Neural cell (in vitro differentiated cells): ENCODE measurements around the gene C11orf86. TPM values are rescaled to one million over a fixed set of nuclear protein-coding genes. Genes with fewer than 3 reads are reported as not detected.
"Not testable (repeated sequence)": the region's sequence is repeated elsewhere in the genome, so short reads cannot be mapped to it uniquely, and the experiment has no call there.

Source experiments
- H2AFZ ChIP-seq: fragments of 200-600, 300-800 bp; sonication (generic), shearing (Covaris generic); 2 replicates; pipeline ENCODE4 v1.6.0; 2014; ENCODE audit warnings: low read depth, mild to moderate bottlenecking, antibody characterized with exemption, low read length, moderate library complexity
- H3F3A ChIP-seq: fragments of 200-600 bp; shearing (Covaris generic); 2 replicates; pipeline ENCODE4 v1.6.1; 2016; ENCODE audit warnings: mild to moderate bottlenecking, moderate library complexity, mixed read lengths, antibody characterized with exemption, low read length; ENCODE audit not compliant: insufficient read depth, poor library complexity, severe bottlenecking
- H3K27ac ChIP-seq: fragments of 200-600, 300-800 bp; sonication (generic), shearing (Covaris generic); 2 replicates; pipeline ENCODE4 v1.5.1; 2014; ENCODE audit warnings: mild to moderate bottlenecking, low read length, moderate library complexity
- H3K27me3 ChIP-seq: fragments of 300-800, 200-600 bp; sonication (generic), shearing (Covaris generic); 2 replicates; pipeline ENCODE4 v1.6.0; 2014; ENCODE audit warnings: mild to moderate bottlenecking, low read depth, low read length, moderate library complexity; ENCODE audit not compliant: insufficient read depth
- H3K36me3 ChIP-seq: fragments of 300-800, 200-600 bp; sonication (generic), shearing (Covaris generic); 2 replicates; pipeline ENCODE4 v1.5.1; 2014; ENCODE audit warnings: mild to moderate bottlenecking, antibody characterized with exemption, low read length, moderate library complexity; ENCODE audit not compliant: insufficient read depth
- H3K4me2 ChIP-seq: fragments of 300-800, 200-600 bp; sonication (generic), shearing (Covaris generic); 2 replicates; pipeline ENCODE4 v1.6.0; 2014; ENCODE audit warnings: mild to moderate bottlenecking, low read length
- H3K4me3 ChIP-seq: fragments of 300-800, 200-600 bp; sonication (generic), shearing (Covaris generic); 2 replicates; pipeline ENCODE4 v1.5.1; 2014; ENCODE audit warnings: mild to moderate bottlenecking, low read length, moderate library complexity
- H3K79me2 ChIP-seq: fragments of 200-600 bp; shearing (Covaris generic); replicated peaks from 2 replicates; pipeline ENCODE4 v1.6.0; 2014; ENCODE audit warnings: mild to moderate bottlenecking, low read length, moderate library complexity; ENCODE audit not compliant: insufficient read depth
- H3K9ac ChIP-seq: fragments of 300-800, 200-600 bp; sonication (generic), shearing (Covaris generic); 2 replicates; pipeline ENCODE4 v1.6.1; 2016; ENCODE audit warnings: mild to moderate bottlenecking, low read length, mixed read lengths
- H3K9me2 ChIP-seq: fragments of 200-600 bp; shearing (Covaris generic); 2 replicates; pipeline ENCODE4 v1.6.1; 2016; ENCODE audit warnings: mild to moderate bottlenecking, low read length, mixed read lengths; ENCODE audit not compliant: insufficient read depth
- H3K9me3 ChIP-seq: fragments of 200-600, 300-800 bp; sonication (generic), shearing (Covaris generic); 2 replicates; pipeline ENCODE4 v1.6.1; 2016; ENCODE audit warnings: mild to moderate bottlenecking, mixed run types, low read length, moderate library complexity, mixed read lengths
- H4K20me1 ChIP-seq: fragments of 200-600 bp; shearing (Covaris generic); 2 replicates; pipeline ENCODE4 v1.6.1; 2016; ENCODE audit warnings: mild to moderate bottlenecking, mixed run types; ENCODE audit not compliant: insufficient read depth
- EP300 ChIP-seq: fragments of 450-650 bp; conservative IDR thresholded peaks from 2 replicates; pipeline ENCODE4 v1.6.1; 2014; ENCODE audit warnings: antibody characterized with exemption, mild to moderate bottlenecking, moderate library complexity; ENCODE audit not compliant: poor library complexity, severe bottlenecking
- EZH2 ChIP-seq: fragments of 200-600, 300-800 bp; shearing (Covaris generic), sonication (generic); IDR thresholded peaks from 2 replicates; pipeline ENCODE4 v1.6.1; 2014; ENCODE audit warnings: antibody characterized with exemption, low read length, borderline replicate concordance, mild to moderate bottlenecking; ENCODE audit not compliant: insufficient read depth, poor library complexity, severe bottlenecking
- MXI1 ChIP-seq: fragments of 450-650 bp; conservative IDR thresholded peaks from 2 replicates; pipeline ENCODE4 v1.6.1; 2014; ENCODE audit warnings: antibody characterized with exemption, mild to moderate bottlenecking; ENCODE audit not compliant: poor library complexity, severe bottlenecking
- POLR2AphosphoS5 ChIP-seq: IDR thresholded peaks from 2 replicates; pipeline ENCODE4 v1.6.1; 2012
- RAD21 ChIP-seq: fragments of 450-650 bp; conservative IDR thresholded peaks from 2 replicates; pipeline ENCODE4 v1.6.1; 2014; ENCODE audit warnings: antibody characterized with exemption, mild to moderate bottlenecking, moderate library complexity
- SMC3 ChIP-seq: fragments of 450-650 bp; conservative IDR thresholded peaks from 2 replicates; pipeline ENCODE4 v1.6.1; 2014; ENCODE audit warnings: antibody characterized with exemption, mild to moderate bottlenecking, moderate library complexity; ENCODE audit not compliant: poor library complexity
- TAF1 ChIP-seq: IDR thresholded peaks from 2 replicates; pipeline ENCODE4 v1.6.1; 2012; ENCODE audit warnings: low read depth
- polyA plus RNA-seq: library from polyadenylated mRNA; depleted of rRNA; stranded (reverse); fragments of >200 nt; gene quantifications from 2 replicates; pipeline ENCODE4 v1.2.3, GENCODE V29; 2014
- TF ChIP-seq, protein P1 (sequence below): IDR thresholded peaks from 2 replicates; pipeline ENCODE4 v1.6.1; 2012; ENCODE audit warnings: borderline replicate concordance
- TF ChIP-seq, protein P2 (sequence below): fragments of 450-650 bp; IDR thresholded peaks from 2 replicates; pipeline ENCODE4 v1.5.1; 2014; ENCODE audit warnings: antibody characterized with exemption, mild to moderate bottlenecking, moderate library complexity; ENCODE audit not compliant: poor library complexity, severe bottlenecking

The C11orf86 gene
- polyA plus RNA-seq, 1 donor from 2014 or later: not detected

DNA sequence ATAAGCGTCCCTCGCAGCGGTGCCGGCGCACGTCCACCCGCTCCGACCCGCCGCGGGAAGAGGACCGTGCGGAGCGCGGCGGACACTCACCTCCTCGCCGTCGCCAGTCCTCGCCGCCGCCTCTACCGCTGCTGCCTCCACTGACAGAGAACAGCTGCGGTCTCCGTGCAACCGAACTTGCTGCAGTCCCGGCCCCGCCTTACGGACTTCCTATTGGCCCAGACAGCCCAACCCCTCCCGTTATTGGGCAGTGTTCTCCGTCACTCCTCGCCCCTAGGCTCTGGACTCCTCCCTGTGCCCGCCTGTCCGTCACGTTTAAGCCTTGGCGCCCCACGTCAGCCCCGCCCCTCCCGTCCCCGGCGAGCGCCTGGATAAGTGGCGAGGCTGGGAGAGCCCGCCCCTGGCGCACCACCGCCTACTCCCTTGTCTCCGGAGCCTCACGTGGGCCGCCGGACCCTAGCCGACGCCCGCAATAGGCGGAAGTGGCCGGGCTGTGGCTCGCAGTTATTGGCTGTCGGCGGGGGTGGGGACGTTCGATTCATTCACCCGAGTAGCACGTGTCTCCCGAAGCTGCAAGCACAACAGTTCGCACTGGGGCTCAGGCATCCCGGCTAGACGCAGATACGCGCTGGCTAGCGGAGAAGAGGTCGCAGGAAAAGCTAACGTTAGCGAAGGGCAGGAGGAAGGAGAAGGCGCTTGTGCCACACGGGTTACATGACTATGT is 16.7 kb upstream of the C11orf86 start, which contains the start of gene PC:
Gene PC (minus strand): TSS at position 152 of the 724 bp plus-strand sequence. CDS start 86,224 bp downstream, outside the sequence.
- Histone ChIP-seq H3K9me2 (no peaks in the 10 kb centered on the region), H3K79me2 (no peaks in the 10 kb centered on the region), H2AFZ (no peak within 1 kb of the TSS), H3K9me3 (no peaks in the 10 kb centered on the region), H3K4me2 (peak within 1 kb of the TSS; percentile 89), H3K36me3 (no peaks in the 10 kb centered on the region), H3K27me3 (no peaks in the 10 kb centered on the region), H3K9ac (peak within 1 kb of the TSS; percentile 60), H3F3A (no peaks in the 10 kb centered on the region), H4K20me1 (no peaks in the 10 kb centered on the region), H3K4me3 (peak within 1 kb of the TSS; percentile 83), H3K27ac (no peak within 1 kb of the TSS)
- peak; percentile 75 for TF ChIP-seq POLR2AphosphoS5
- TF ChIP-seq EZH2: no peak
- TF ChIP-seq SMC3: peak; percentile 39
- TF ChIP-seq, protein P1, sequence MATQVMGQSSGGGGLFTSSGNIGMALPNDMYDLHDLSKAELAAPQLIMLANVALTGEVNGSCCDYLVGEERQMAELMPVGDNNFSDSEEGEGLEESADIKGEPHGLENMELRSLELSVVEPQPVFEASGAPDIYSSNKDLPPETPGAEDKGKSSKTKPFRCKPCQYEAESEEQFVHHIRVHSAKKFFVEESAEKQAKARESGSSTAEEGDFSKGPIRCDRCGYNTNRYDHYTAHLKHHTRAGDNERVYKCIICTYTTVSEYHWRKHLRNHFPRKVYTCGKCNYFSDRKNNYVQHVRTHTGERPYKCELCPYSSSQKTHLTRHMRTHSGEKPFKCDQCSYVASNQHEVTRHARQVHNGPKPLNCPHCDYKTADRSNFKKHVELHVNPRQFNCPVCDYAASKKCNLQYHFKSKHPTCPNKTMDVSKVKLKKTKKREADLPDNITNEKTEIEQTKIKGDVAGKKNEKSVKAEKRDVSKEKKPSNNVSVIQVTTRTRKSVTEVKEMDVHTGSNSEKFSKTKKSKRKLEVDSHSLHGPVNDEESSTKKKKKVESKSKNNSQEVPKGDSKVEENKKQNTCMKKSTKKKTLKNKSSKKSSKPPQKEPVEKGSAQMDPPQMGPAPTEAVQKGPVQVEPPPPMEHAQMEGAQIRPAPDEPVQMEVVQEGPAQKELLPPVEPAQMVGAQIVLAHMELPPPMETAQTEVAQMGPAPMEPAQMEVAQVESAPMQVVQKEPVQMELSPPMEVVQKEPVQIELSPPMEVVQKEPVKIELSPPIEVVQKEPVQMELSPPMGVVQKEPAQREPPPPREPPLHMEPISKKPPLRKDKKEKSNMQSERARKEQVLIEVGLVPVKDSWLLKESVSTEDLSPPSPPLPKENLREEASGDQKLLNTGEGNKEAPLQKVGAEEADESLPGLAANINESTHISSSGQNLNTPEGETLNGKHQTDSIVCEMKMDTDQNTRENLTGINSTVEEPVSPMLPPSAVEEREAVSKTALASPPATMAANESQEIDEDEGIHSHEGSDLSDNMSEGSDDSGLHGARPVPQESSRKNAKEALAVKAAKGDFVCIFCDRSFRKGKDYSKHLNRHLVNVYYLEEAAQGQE: peak; percentile 87
- TF ChIP-seq, protein P2, sequence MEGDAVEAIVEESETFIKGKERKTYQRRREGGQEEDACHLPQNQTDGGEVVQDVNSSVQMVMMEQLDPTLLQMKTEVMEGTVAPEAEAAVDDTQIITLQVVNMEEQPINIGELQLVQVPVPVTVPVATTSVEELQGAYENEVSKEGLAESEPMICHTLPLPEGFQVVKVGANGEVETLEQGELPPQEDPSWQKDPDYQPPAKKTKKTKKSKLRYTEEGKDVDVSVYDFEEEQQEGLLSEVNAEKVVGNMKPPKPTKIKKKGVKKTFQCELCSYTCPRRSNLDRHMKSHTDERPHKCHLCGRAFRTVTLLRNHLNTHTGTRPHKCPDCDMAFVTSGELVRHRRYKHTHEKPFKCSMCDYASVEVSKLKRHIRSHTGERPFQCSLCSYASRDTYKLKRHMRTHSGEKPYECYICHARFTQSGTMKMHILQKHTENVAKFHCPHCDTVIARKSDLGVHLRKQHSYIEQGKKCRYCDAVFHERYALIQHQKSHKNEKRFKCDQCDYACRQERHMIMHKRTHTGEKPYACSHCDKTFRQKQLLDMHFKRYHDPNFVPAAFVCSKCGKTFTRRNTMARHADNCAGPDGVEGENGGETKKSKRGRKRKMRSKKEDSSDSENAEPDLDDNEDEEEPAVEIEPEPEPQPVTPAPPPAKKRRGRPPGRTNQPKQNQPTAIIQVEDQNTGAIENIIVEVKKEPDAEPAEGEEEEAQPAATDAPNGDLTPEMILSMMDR: peak; percentile 29
- peak; percentile 99 for TF ChIP-seq MXI1
- TF ChIP-seq RAD21: peak; percentile 37
- peak; percentile 78 for TF ChIP-seq TAF1
- no peak for TF ChIP-seq EP300

DNA sequence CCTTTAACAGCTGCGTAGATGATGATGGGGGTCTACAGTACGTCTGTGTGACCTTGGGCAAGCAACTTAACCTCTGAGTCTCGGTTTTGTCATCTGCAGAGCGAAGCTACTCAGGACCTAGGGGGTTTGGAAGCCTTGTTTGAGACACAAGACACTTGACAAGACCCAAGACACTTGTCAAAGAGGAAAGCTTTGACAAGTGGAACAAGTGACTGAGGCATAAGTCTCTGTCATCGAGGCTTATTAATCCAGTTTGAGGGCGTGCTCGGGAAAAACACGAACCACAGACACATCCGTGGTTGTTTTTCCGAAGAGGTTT is 16.2 kb upstream of the C11orf86 start:
- Histone ChIP-seq H3K9me3 (no peaks in the 10 kb centered on the region), H2AFZ (no peak overlapping the region), H3K9me2 (no peaks in the 10 kb centered on the region), H3K9ac (peak overlapping the region; percentile 7), H3K36me3 (no peaks in the 10 kb centered on the region), H3K79me2 (no peaks in the 10 kb centered on the region), H3K4me3 (peak overlapping the region; percentile 83), H4K20me1 (no peaks in the 10 kb centered on the region), H3K4me2 (peak overlapping the region; percentile 89), H3K27ac (no peak overlapping the region), H3F3A (no peaks in the 10 kb centered on the region), H3K27me3 (no peaks in the 10 kb centered on the region)
- no peak for TF ChIP-seq RAD21
- TF ChIP-seq MXI1: peak; percentile 83

DNA sequence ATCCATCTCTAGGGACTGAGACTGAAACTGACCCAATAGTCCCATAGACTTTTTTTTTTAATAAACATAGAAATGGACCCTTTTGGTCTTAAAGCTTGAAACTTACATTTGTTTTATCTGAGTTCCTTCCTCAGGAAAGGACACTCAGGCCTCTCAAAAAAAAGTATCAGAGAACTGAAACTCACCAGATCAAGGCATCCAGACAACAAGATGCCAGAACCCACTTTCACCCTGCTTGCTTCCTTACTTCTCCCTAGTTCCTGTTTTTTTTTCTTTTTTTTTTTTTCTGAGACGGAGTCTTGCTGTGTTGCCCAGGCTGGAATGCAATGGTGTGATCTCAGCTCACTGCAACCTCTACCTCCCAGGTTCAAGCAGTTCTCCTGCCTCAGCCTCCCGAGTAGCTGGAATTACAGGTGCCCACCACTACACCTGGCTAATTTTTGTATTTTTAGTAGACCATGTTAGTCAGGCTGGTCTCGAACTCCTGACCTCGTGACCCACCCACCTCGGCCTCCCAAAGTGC is 13.4 kb upstream of the C11orf86 start:
- H2AFZ ChIP-seq, H3K9me3 ChIP-seq, H3K36me3 ChIP-seq, H3K9ac ChIP-seq, H3K9me2 ChIP-seq, H3F3A ChIP-seq, H4K20me1 ChIP-seq, H3K27ac ChIP-seq, H3K4me2 ChIP-seq, H3K27me3 ChIP-seq, H3K4me3 ChIP-seq, H3K79me2 ChIP-seq: not testable (repeated sequence)
